HuH-7 (cell line): ENCODE data around the gene HDAC4.
A peak's percentile ranks its signal among the peaks of the same experiment; 100 is the strongest.

Experiments
- DNase-seq: peaks from one replicate; pipeline ENCODE4 v3.0.0; 2011; ENCODE audit warnings: low spot score

HDAC4 gene

GRCh38 chr2:239267288-239267951, 133.4 kb downstream of the HDAC4 start:
- no peak for DNase-seq

- no peak for DNase-seq
Observed at GRCh38 chr2:239266779-239267287, 134.0 kb downstream of the HDAC4 start.

GRCh38 chr2:239266434-239266766, 134.4 kb downstream of the HDAC4 start:
- no peak for DNase-seq

GRCh38 chr2:239265681-239266433, 135.0 kb downstream of the HDAC4 start:
- no peak for DNase-seq

- DNase-seq = no peak
Observed at GRCh38 chr2:239264838-239265651, 135.8 kb downstream of the HDAC4 start.

- DNase-seq = no peak
Observed at GRCh38 chr2:239264492-239264837, 136.4 kb downstream of the HDAC4 start.

- no peak for DNase-seq
Observed at GRCh38 chr2:239263669-239264491, 136.9 kb downstream of the HDAC4 start.

- DNase-seq = no peak
Observed at GRCh38 chr2:239263231-239263630, 137.6 kb downstream of the HDAC4 start.

- no peak for DNase-seq
Observed at GRCh38 chr2:239262484-239263230, 138.2 kb downstream of the HDAC4 start.

GRCh38 chr2:239261796-239262483, 138.9 kb downstream of the HDAC4 start:
- DNase-seq = no peak

GRCh38 chr2:239261356-239261755, 139.5 kb downstream of the HDAC4 start:
- DNase-seq = no peak

- no peak for DNase-seq
Observed at GRCh38 chr2:239260546-239261327, 140.1 kb downstream of the HDAC4 start.

GRCh38 chr2:239259603-239260298, 141.1 kb downstream of the HDAC4 start:
- no peak for DNase-seq

GRCh38 chr2:239259173-239259572, 141.6 kb downstream of the HDAC4 start:
- DNase-seq = no peak

- no peak for DNase-seq
Observed at GRCh38 chr2:239258248-239258647, 142.6 kb downstream of the HDAC4 start.

- peak; percentile 44 for DNase-seq
Observed at GRCh38 chr2:239257511-239257937, 143.3 kb downstream of the HDAC4 start.

GRCh38 chr2:239256350-239256743, 144.5 kb downstream of the HDAC4 start:
- no peak for DNase-seq

- no peak for DNase-seq
Observed at GRCh38 chr2:239255628-239256349, 145.0 kb downstream of the HDAC4 start.
